Occipital lobe (tissue), 2 donors: Measurements from ENCODE around the gene TIGD6. TPM values are rescaled to one million over a fixed set of nuclear protein-coding genes. Genes with fewer than 3 reads are reported as not detected.
A peak's percentile ranks its signal among the peaks of the same experiment; 100 is the strongest.

Source experiments
- DNase-seq: peaks from one replicate; lab custom pipeline; 2025; lab: John Stamatoyannopoulos, UW
- total RNA-seq: library from RNA; depleted of rRNA; stranded (reverse); fragments of >200 nt; gene quantifications from one replicate; pipeline ENCODE4 v1.2.3, GENCODE V29; 2014

The TIGD6 gene
- total RNA-seq, 1 donor from 2014 or later, result 5.1 TPM

- no peak for DNase-seq
Observed at GRCh38 chr5:150016537-150016936, 16.1 kb upstream of the TIGD6 start.

DNA sequence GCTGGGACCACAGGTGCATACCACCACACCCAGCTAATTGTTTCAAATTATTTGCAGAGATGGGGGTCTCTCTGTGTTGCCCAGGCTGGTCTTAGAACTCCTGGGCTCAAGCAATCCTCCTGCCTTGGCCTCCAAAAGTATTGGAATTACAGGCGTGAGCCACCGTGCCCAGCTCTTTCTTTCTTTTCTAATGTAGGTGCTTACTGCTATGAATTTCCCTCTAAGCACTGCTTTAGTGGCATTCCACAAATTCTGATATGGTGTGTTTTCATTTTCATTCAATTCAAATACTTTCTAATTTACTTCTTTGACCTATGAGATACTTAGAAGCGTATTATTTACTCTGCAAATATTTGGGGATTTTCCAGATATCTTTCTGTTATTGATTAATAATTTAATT, 15.0 kb upstream of the TIGD6 start:
- no peak for DNase-seq

DNA sequence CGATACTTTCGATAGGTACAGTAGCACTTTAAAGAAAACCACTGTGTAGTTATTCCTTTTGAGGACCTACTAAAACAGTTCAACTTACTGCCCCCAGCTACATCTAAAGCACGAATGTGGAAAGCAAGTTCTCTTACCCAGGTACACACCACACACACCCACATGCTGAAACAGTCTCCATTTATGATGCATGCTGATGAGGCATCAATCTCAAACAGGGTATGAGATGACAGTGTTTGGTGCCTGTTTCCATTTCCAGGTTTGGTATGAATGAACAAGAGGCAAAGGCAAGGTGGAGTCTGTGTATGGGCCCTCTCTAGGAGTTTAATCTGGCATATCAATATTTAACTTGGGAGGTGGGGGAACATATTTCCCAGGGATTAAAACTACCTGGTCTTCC, 14.0 kb upstream of the TIGD6 start:
- no peak for DNase-seq

DNA sequence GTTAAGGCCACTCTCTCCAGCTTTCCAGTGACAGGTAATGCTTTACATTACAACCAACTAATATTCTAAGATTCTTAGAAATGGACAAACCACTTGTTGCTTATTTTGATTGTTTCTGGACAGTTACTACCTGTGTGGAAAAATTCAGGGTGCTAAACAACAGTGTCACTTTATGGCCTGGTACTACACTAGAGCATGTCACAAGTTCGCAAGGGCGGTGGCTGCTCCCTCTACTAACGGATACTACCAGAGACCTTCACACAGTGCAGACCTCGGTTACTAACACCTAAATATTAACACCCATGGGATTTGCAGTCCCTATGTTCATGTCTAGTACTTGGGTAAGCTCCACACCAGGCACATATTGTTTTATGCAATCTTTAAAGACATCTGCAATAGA, 13.5 kb upstream of the TIGD6 start:
- DNase-seq, result no peak

GRCh38 chr5:150009671-150010387, 9.4 kb upstream of the TIGD6 start:
- no peak for DNase-seq

GRCh38 chr5:150007050-150007449, 6.6 kb upstream of the TIGD6 start:
- DNase-seq, result no peak

GRCh38 chr5:150006318-150006717, 5.9 kb upstream of the TIGD6 start:
- DNase-seq, result no peak

DNA sequence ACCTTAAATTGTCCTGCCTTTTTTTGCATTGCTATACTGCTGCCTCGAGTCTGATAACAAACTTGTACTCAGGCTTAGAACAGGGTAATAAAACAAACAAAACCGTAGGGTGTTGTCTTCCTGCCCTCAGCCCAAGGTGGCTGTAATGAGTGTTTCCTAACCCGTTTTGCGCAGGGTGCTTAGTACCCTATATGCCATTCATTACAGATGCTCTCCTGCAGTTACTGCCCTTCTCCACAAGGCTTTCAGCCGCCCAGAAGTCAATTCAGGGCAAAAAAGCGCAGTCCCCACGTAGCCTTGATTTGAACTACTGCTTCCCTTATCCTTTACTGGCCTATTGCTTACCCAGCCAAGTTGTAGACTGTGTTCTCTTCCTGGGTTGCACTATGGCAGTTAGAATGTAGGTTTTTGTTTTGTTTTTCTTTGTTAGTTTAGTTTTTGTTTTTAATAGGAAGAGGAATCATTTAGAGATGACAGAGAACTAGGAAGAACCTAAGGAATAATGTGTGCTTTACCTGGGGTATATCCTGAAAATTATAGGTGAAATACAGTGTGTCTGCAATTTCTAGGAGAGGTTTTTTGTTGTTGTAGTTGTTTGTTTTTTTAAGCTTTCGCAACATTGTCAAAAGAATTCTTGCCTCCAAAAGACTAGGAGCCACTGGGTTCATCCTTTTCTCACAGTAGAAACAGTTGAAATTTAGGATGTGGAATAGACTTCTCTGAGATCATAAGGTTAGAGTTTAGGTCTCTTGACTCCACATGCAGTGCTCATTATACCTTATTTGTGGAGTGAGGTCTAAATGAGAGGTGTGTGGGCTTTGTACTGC, 1.4 kb upstream of the TIGD6 start:
- DNase-seq, result no peak

- no peak for DNase-seq
Observed at GRCh38 chr5:150000990-150001659, 671 bp upstream of the TIGD6 start.

DNA sequence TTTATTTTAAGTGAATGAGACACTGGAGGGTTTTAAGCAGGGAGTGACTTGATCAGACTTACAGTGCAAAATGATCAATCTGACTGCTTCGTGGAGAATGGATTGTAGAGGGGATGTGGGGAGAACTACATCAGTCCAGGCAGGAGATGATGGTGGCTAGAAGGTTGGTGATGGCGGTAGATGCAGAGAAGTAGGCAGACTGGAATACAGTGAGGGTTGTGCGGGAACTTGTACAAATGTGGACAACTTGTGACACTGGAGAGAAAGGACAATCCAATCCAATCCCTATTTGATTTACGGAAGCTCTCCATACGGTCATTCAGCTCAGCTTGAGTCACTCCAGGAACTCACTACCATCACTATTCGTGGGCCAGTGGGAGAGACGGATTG, 593 bp downstream of the TIGD6 start:
- no peak for DNase-seq

DNA sequence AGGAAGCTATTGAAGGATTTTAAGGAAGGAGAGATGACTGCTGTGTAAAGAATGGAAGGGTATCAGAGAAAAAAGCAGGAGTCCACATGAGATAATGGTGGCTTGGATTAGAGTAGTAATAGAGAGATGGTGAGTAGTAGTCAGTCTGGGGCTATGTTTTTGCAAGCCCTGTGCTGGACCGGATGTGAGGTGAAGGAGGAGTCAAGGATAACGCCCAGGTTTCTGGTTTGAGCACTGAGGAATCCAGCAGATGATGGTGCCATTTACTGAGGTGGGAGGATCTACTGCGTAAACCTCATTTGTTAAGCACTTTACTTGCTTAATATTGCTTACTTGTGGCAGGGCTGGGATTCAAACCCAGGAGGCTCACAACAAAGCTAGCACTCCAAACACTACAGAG, 1.1 kb downstream of the TIGD6 start:
- no peak for DNase-seq

DNA sequence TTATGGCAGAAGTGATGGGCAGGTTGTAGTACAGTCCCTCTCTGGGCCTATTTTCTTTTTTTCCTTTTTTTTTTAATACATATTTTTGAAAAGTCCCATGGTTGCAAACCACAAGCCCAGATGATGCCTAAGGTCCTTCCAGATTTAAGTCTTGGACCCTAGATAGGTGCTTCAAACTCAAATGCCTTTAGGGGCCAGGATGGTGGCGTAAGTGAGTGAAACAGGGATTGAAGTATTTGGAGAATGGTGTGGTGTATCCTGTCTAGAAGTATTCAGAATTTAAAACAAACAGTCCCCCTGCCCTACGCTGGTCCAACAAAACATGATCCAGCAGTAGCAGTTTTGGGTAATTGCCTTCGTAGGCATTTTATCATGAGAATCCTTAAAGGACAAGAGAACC, 2.2 kb downstream of the TIGD6 start:
- no peak for DNase-seq

DNA sequence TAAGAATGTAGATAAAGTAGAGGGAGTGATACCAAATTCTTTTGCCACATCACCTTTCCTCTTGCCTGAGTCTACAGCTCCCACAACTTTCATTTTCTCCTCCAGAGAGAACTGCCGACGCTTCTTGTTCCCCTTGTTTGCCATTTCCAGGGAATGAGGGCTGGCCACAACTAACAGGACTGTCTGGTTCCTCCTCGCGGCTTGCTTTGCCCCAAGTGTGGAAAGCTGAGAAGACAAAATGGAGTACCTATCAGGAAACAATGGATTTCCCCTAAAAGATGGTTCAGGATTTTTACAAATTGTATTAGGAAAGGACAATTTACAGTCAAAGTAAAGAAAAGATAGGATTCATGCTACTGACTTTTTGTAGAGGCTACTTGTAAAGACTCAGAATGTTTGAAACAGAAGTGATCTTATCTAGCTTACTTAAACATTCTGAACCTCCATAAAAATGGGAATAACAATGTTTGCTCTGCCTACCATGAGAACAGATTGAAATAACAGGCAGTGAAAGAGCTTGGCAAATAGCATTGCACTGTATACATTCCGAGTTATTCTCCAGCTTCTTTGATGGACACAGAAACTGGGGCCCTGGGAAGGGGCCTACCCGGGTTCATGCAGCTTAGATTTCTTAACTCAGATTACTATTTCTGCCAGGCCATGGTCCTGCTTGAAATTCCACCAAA, 4.1 kb downstream of the TIGD6 start:
- no peak for DNase-seq

DNA sequence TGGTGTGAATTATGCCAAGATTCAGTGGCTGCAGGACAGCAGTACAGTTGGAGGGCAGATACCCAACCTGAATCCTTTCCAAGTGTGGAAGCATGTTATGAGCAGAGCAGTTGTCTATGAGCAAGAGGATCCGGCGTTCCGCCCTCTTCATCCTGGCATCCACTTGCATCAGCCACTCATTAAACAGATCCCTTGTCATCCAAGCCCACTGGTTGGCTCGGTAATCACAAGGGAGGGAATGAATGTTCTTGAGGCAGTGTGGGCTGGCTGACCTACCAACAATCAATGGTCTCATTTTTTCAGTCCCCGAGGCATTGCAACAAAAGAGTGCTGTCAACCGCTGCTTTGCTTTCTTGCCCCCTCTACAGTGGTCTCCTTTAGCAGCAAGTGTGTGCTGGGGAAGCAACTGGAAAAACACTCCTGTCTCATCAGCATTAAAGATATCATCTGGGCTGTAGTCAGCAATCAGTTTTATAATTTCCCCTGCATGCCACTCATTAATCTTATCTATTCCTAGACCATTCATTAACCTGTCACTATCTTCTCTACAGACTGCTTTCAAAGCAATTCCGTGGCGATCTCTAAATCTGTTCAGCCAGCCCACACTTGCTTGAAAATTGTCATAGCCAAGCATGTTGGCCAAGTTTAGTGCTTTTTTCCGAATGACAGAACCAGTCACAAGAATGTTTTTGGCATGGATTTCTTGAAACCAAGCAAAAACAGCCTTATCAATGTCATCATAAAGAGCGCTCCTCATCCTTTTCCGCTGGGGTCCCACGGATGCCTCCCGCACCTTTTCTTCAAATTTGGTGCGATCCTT, 4.9 kb downstream of the TIGD6 start:
- DNase-seq, result peak; percentile 38

- no peak for DNase-seq
Observed at GRCh38 chr5:149993471-149993870, 7.0 kb downstream of the TIGD6 start.

DNA sequence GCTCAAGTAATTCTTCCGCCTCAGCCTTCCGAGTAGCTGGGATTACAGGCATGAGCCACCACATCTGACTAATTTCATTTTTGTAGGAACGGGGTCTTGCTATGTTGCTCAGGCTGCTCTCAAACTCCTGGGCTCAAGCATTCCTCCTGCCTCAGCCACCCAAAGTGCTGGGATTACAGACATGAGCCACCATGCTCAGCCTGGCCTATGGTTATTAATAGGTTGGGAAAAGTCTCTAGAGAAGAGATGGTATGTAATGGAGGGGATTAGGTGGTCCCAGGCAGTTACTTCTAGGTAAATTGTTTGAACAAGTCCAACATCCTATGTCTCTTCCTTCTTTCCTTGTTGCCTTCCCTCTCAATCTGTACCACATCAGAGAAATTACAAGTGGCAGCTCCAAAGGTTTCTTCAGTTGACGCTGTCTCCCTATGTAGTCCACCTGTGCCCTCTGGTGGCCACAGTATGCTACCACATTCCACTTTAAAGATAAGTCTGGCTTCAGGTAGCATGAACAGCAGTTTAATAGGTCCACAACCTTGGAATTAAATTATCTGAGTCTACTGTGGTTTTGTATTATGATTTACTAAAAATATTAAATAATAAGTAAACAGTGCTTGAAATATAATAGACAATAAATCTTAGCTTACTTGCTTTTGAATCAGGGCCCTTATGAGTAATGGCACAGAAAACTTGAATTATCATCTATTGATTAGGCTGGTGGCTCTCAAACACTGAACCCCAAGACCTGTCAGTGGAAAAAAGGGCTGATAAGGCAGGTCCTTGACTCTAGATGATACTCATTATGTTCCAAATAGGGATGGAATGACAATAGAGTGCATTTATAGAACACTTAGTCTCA, 9.7 kb downstream of the TIGD6 start:
- no peak for DNase-seq

DNA sequence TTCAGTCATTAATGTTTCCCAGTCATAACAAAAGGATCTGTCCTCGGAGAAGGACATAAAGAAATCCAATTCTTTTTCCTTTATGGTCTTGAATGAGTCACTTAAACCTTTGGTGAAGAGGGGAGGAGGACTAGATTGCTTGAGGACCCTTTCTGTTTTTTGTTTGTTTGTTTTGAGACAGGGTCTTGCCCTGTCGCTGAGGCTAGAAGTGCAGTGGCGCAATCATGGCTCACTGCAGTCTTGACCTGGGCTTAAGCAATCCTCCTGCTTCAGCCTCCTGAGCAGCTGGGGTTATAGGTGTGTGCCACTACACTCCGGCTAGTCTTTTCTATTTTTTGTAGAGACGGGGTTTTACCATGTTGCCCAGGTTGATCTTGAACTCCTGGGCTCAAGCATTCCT, 12.3 kb downstream of the TIGD6 start:
- DNase-seq, result no peak

- DNase-seq, result no peak
Observed at GRCh38 chr5:149982505-149982904, 17.9 kb downstream of the TIGD6 start.

- DNase-seq, result no peak
Observed at GRCh38 chr5:149981206-149981605, 19.2 kb downstream of the TIGD6 start.

GRCh38 chr5:149979896-149980295, 20.6 kb downstream of the TIGD6 start:
- no peak for DNase-seq
